Central memory CD8-positive, alpha-beta T cell (primary cell): Measurements from ENCODE around the gene CCDC40.
"Not testable (repeated sequence)": the region's sequence is repeated elsewhere in the genome, so short reads cannot be mapped to it uniquely, and the experiment has no call there.

Experiments
- ATAC-seq: fragments of 150-1000 bp; cut with Tn5 transposase; replicated peaks from 2 replicates; pipeline ENCODE4 v1.10.0; 2022; ENCODE audit warnings: mild to moderate bottlenecking, moderate FRiP score, moderate number of reproducible peaks; ENCODE audit not compliant: poor library complexity, severe bottlenecking; ENCODE audit errors: extremely low read depth
- DNase-seq, 2 donors: peaks; one replicate each; pipeline ENCODE4 v3.0.0; 2021; ENCODE audit warnings: low spot score in 2 of 2
- H3K27ac Mint-ChIP-seq: one replicate; pipeline ENCODE4 v1.8.0; 2022; ENCODE audit warnings: low read depth, mild to moderate bottlenecking, moderate library complexity, mixed read lengths
- H3K27me3 Mint-ChIP-seq: one replicate; pipeline ENCODE4 v1.8.0; 2022; ENCODE audit warnings: mixed read lengths
- H3K36me3 Mint-ChIP-seq: one replicate; pipeline ENCODE4 v1.8.0; 2022; ENCODE audit warnings: mild to moderate bottlenecking, moderate library complexity, mixed read lengths; ENCODE audit not compliant: insufficient read depth
- H3K4me1 Mint-ChIP-seq: one replicate; pipeline ENCODE4 v1.8.0; 2022; ENCODE audit warnings: mixed read lengths
- H3K4me3 Mint-ChIP-seq: one replicate; pipeline ENCODE4 v1.8.0; 2022; ENCODE audit warnings: mild to moderate bottlenecking, moderate library complexity, mixed read lengths
- H3K9me3 Mint-ChIP-seq: one replicate; pipeline ENCODE4 v1.8.0; 2022; ENCODE audit warnings: mixed read lengths

CCDC40 gene

DNA sequence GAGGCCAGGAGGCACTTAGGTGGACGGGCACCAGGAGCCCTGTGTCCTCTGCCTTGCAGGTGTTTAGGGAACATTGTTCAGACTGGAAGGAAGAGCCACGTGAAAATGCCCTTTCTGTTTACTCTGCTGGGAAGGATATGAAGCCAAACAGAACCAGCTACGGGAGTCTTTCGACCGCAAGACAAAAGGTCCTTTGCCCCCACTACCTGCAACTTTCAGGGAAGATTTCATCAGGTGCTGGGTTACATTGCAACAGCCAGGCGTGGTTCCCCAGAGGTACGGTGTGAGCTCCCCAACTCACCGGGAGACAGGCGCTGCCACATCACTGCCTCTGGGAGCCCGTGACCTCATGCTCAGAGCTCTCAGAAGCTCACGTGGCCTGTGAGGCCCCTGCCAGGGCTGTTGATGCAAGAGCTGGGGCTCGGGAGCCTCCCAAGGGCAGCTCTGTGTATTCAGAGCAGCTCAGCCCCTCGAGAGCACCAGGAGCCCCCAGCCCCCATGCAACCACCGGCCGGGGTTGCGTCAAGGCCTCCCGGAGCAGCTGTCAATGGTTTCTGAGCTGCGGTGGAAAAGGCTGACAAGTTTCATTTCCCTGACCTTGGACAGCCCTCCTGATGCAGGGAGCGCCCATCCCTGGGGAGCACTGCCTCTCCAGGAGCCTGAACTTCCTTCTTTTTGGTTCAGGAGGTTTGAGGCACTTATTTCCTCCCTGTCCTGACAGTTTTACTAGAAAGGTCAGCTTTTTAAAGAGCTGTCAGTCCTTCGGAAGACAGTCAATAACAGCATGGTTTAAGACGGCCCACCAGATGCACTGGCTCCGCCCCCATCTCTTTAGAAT is 42.8 kb upstream of the CCDC40 start:
- Mint-ChIP-seq H3K4me1 (peaks cover 41% of the 10 kb centered on the region), H3K4me3 (peak overlapping the region; percentile 63), H3K27ac (no peak overlapping the region), H3K36me3 (peaks cover 8% of the 10 kb centered on the region), H3K9me3 (no peaks in the 10 kb centered on the region), H3K27me3 (peaks cover 11% of the 10 kb centered on the region)
- DNase-seq (no peak), ATAC-seq (no peak)

- H3K4me3 Mint-ChIP-seq, DNase-seq, H3K36me3 Mint-ChIP-seq, H3K9me3 Mint-ChIP-seq, H3K27ac Mint-ChIP-seq, ATAC-seq: not testable (repeated sequence)
- Mint-ChIP-seq H3K27me3 (peaks cover 11% of the 10 kb centered on the region), H3K4me1 (peaks cover 41% of the 10 kb centered on the region)
Measured at GRCh38 chr17:79994228-79994569, 42.2 kb upstream of the CCDC40 start.

- Mint-ChIP-seq H3K27me3 (peaks cover 11% of the 10 kb centered on the region), H3K36me3 (peaks cover 8% of the 10 kb centered on the region), H3K9me3 (no peaks in the 10 kb centered on the region), H3K27ac (no peak overlapping the region), H3K4me1 (peaks cover 41% of the 10 kb centered on the region), H3K4me3 (no peak overlapping the region)
- ATAC-seq (no peak), DNase-seq (no peak)
Measured at GRCh38 chr17:79994602-79995001, 41.8 kb upstream of the CCDC40 start.

- ATAC-seq (no peak), DNase-seq (no peak)
- Mint-ChIP-seq H3K4me1 (peaks cover 40% of the 10 kb centered on the region), H3K27me3 (peaks cover 5% of the 10 kb centered on the region), H3K36me3 (peaks cover 8% of the 10 kb centered on the region), H3K4me3 (peak overlapping the region; percentile 3), H3K27ac (no peak overlapping the region), H3K9me3 (no peaks in the 10 kb centered on the region)
Measured at GRCh38 chr17:79995696-79996095, 40.7 kb upstream of the CCDC40 start.

- H3K27me3 Mint-ChIP-seq: no peaks in the 10 kb centered on the region
- H3K27ac Mint-ChIP-seq: peak overlapping the region; percentile 82
- ATAC-seq (no peak), DNase-seq (no peak)
- H3K36me3 Mint-ChIP-seq: peaks cover 8% of the 10 kb centered on the region
- H3K4me1 Mint-ChIP-seq: peaks cover 34% of the 10 kb centered on the region
- H3K9me3 Mint-ChIP-seq: no peaks in the 10 kb centered on the region
- H3K4me3 Mint-ChIP-seq: peak overlapping the region; percentile 3
Measured at GRCh38 chr17:79996291-79996690, 40.2 kb upstream of the CCDC40 start.

- peaks cover 31% of the 10 kb centered on the region for H3K4me1 Mint-ChIP-seq
- no peaks in the 10 kb centered on the region for H3K27me3 Mint-ChIP-seq
- peak overlapping the region; percentile 82 for H3K27ac Mint-ChIP-seq
- peak overlapping the region; percentile 71 for H3K4me3 Mint-ChIP-seq
- DNase-seq: peak; percentile 59 to 87
- peak; percentile 98 for ATAC-seq
- peaks cover 8% of the 10 kb centered on the region for H3K36me3 Mint-ChIP-seq
- H3K9me3 Mint-ChIP-seq: no peaks in the 10 kb centered on the region
Measured at GRCh38 chr17:79997011-79997660, 39.3 kb upstream of the CCDC40 start.

- Mint-ChIP-seq H3K4me1 (peaks cover 24% of the 10 kb centered on the region), H3K27me3 (no peaks in the 10 kb centered on the region), H3K27ac (no peak overlapping the region), H3K4me3 (no peak overlapping the region), H3K36me3 (peaks cover 8% of the 10 kb centered on the region), H3K9me3 (no peaks in the 10 kb centered on the region)
- ATAC-seq: no peak
- no peak for DNase-seq
Measured at GRCh38 chr17:80000136-80000535, 36.3 kb upstream of the CCDC40 start.

DNA sequence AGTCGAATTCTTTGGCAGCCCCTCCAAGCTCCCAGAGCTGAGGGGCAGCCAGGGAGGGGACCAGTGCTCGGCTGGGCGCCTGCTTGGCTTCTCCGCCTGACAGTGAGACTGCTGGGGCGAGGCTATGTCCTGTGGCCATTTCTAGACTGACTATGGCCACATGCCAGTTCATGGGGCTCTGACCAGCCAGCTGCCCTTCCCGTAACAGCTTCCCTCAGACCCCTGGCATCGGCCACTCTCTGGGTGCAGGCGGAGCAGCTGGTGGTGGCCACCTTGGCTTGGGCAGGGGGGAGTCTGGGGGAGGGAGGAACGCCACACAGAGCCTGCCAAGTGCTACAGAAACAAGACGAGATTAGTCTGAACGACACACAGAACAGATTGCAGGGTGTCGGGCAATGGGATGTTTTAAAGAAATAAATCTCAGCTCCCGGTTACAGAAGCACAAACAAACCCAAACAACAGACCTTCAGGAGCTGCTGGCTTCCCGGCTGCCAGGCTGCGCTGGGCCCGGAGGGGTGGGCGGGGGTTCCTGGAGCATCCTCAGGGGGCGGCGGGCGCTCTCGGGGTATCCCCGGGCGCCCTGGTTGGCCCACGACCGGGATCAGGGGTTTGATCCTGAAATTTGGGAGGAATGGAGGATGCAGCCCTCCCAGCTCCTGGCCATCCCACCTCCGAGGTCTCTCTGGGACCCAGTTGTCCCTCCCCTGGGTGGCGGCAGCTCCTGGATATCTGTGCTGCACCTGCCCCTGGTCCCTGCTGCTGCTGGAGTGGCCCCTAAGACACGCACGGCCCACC is 35.3 kb upstream of the CCDC40 start:
- Mint-ChIP-seq H3K9me3 (no peaks in the 10 kb centered on the region), H3K27me3 (no peaks in the 10 kb centered on the region), H3K4me1 (peaks cover 29% of the 10 kb centered on the region), H3K27ac (no peak overlapping the region), H3K36me3 (peaks cover 8% of the 10 kb centered on the region), H3K4me3 (no peak overlapping the region)
- DNase-seq: no peak
- no peak for ATAC-seq

- Mint-ChIP-seq H3K4me1 (peaks cover 21% of the 10 kb centered on the region), H3K27ac (no peak overlapping the region), H3K9me3 (no peaks in the 10 kb centered on the region), H3K27me3 (no peaks in the 10 kb centered on the region), H3K36me3 (peaks cover 4% of the 10 kb centered on the region), H3K4me3 (no peak overlapping the region)
- no peak for DNase-seq
- no peak for ATAC-seq
Measured at GRCh38 chr17:80002070-80002641, 34.3 kb upstream of the CCDC40 start.

- no peak for ATAC-seq
- no peaks in the 10 kb centered on the region for H3K9me3 Mint-ChIP-seq
- H3K4me1 Mint-ChIP-seq: peaks cover 13% of the 10 kb centered on the region
- no peak for DNase-seq
- H3K4me3 Mint-ChIP-seq: no peak overlapping the region
- no peaks in the 10 kb centered on the region for H3K27me3 Mint-ChIP-seq
- no peak overlapping the region for H3K27ac Mint-ChIP-seq
- peaks cover 3% of the 10 kb centered on the region for H3K36me3 Mint-ChIP-seq
Measured at GRCh38 chr17:80002690-80003490, 33.6 kb upstream of the CCDC40 start.

DNA sequence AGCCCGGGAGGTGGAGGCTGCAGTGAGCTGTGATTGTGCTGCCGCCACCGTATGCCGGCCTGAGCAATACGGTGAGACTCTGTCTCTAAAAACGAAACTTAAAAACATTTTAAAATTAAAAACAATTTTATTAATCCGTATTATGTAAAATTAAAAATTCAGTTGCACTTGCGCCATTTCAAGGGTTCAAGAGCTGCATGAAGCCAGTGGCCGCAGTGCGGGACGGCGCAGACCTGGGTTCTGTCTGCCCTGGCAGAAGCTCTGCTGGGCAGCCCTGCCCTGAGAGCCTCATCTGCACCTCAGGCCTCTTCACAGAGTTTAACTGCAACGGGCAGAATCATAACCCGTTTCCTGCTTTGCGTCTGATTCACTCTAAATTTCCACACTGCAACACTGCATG is 32.5 kb upstream of the CCDC40 start:
- no peak overlapping the region for H3K4me3 Mint-ChIP-seq
- H3K9me3 Mint-ChIP-seq: no peaks in the 10 kb centered on the region
- ATAC-seq: no peak
- no peaks in the 10 kb centered on the region for H3K36me3 Mint-ChIP-seq
- DNase-seq: no peak
- peaks cover 15% of the 10 kb centered on the region for H3K4me1 Mint-ChIP-seq
- H3K27me3 Mint-ChIP-seq: no peaks in the 10 kb centered on the region
- H3K27ac Mint-ChIP-seq: no peak overlapping the region
